Measurements from ENCODE around the gene CALM3.
"Not testable (repeated sequence)": the region's sequence is repeated elsewhere in the genome, so short reads cannot be mapped to it uniquely, and the experiment has no call there.

The CALM3 gene

GRCh38 chr19:46601318-46602224, at the start of gene CALM3:
Gene CALM3, plus strand, starts transcription at chr19:46601330. Its CDS starts 105 bp downstream, at chr19:46601435.
- peaks cover 4% of the 10 kb centered on the region for H3K9me3 Mint-ChIP-seq (ENCODE audit: low read depth)
- peak within 1 kb of the TSS; percentile 98 for H3K4me3 Mint-ChIP-seq
- peak within 1 kb of the TSS; percentile 100 for H3K27ac Mint-ChIP-seq
- peaks cover 38% of the 10 kb centered on the region for H3K4me1 Mint-ChIP-seq (ENCODE audit: low read depth)
- no peaks in the 10 kb centered on the region for H3K27me3 Mint-ChIP-seq
- peaks cover 6% of the 10 kb centered on the region for H3K36me3 Mint-ChIP-seq

GRCh38 chr19:46552891-46553290, 48.2 kb upstream of the CALM3 start:
- H3K27me3 Mint-ChIP-seq = peaks cover 4% of the 10 kb centered on the region
- no peaks in the 10 kb centered on the region for H3K4me1 Mint-ChIP-seq (ENCODE audit: low read depth)
- H3K9me3 Mint-ChIP-seq (ENCODE audit: low read depth) = peaks cover 15% of the 10 kb centered on the region

GRCh38 chr19:46554161-46554560, 47.0 kb upstream of the CALM3 start:
- H3K4me3 Mint-ChIP-seq = no peak overlapping the region
- peaks cover 13% of the 10 kb centered on the region for H3K36me3 Mint-ChIP-seq
- no peak overlapping the region for H3K27ac Mint-ChIP-seq
- H3K9me3 Mint-ChIP-seq (ENCODE audit: low read depth) = peaks cover 15% of the 10 kb centered on the region
- H3K4me1 Mint-ChIP-seq (ENCODE audit: low read depth) = no peaks in the 10 kb centered on the region
- peaks cover 4% of the 10 kb centered on the region for H3K27me3 Mint-ChIP-seq

More at GRCh38 chr19:46552891-46553290, 48.2 kb upstream of the CALM3 start:
- H3K4me3 Mint-ChIP-seq = no peak overlapping the region
- H3K36me3 Mint-ChIP-seq = peaks cover 13% of the 10 kb centered on the region
- no peak overlapping the region for H3K27ac Mint-ChIP-seq

GRCh38 chr19:46555628-46556280, 45.4 kb upstream of the CALM3 start:
- H3K9me3 Mint-ChIP-seq (ENCODE audit: low read depth) = peaks cover 12% of the 10 kb centered on the region
- peaks cover 3% of the 10 kb centered on the region for H3K27me3 Mint-ChIP-seq
- no peaks in the 10 kb centered on the region for H3K4me1 Mint-ChIP-seq (ENCODE audit: low read depth)
- H3K27ac Mint-ChIP-seq = no peak overlapping the region
- H3K4me3 Mint-ChIP-seq = no peak overlapping the region
- peaks cover 8% of the 10 kb centered on the region for H3K36me3 Mint-ChIP-seq

- not testable (repeated sequence) for H3K27ac Mint-ChIP-seq; H3K36me3 Mint-ChIP-seq; H3K4me3 Mint-ChIP-seq; H3K9me3 Mint-ChIP-seq (ENCODE audit: low read depth); H3K4me1 Mint-ChIP-seq (ENCODE audit: low read depth); H3K27me3 Mint-ChIP-seq
Observed at GRCh38 chr19:46556471-46556870, 44.7 kb upstream of the CALM3 start.

- no peaks in the 10 kb centered on the region for H3K4me1 Mint-ChIP-seq (ENCODE audit: low read depth)
- no peak overlapping the region for H3K27ac Mint-ChIP-seq
- no peaks in the 10 kb centered on the region for H3K9me3 Mint-ChIP-seq (ENCODE audit: low read depth)
- H3K36me3 Mint-ChIP-seq = no peaks in the 10 kb centered on the region
- H3K4me3 Mint-ChIP-seq = no peak overlapping the region
- H3K27me3 Mint-ChIP-seq = no peaks in the 10 kb centered on the region
Observed at GRCh38 chr19:46559203-46559602, 41.9 kb upstream of the CALM3 start.

GRCh38 chr19:46559675-46560074, 41.5 kb upstream of the CALM3 start:
- not testable (repeated sequence) for H3K4me1 Mint-ChIP-seq (ENCODE audit: low read depth); H3K9me3 Mint-ChIP-seq (ENCODE audit: low read depth); H3K4me3 Mint-ChIP-seq; H3K27ac Mint-ChIP-seq; H3K27me3 Mint-ChIP-seq; H3K36me3 Mint-ChIP-seq

- Mint-ChIP-seq H3K27me3 (no peaks in the 10 kb centered on the region), H3K4me1 (ENCODE audit: low read depth) (no peaks in the 10 kb centered on the region), H3K9me3 (ENCODE audit: low read depth) (no peaks in the 10 kb centered on the region), H3K27ac (no peak overlapping the region), H3K36me3 (no peaks in the 10 kb centered on the region), H3K4me3 (no peak overlapping the region)
Observed at GRCh38 chr19:46564701-46565100, 36.4 kb upstream of the CALM3 start.

GRCh38 chr19:46571495-46571894, 29.6 kb upstream of the CALM3 start:
- no peaks in the 10 kb centered on the region for H3K9me3 Mint-ChIP-seq (ENCODE audit: low read depth)
- H3K27me3 Mint-ChIP-seq = no peaks in the 10 kb centered on the region
- peaks cover 3% of the 10 kb centered on the region for H3K36me3 Mint-ChIP-seq
- H3K27ac Mint-ChIP-seq = no peak overlapping the region
- H3K4me3 Mint-ChIP-seq = no peak overlapping the region
- peaks cover 13% of the 10 kb centered on the region for H3K4me1 Mint-ChIP-seq (ENCODE audit: low read depth)

- Mint-ChIP-seq H3K36me3 (peaks cover 4% of the 10 kb centered on the region), H3K27me3 (no peaks in the 10 kb centered on the region), H3K27ac (no peak overlapping the region), H3K4me3 (peak overlapping the region; percentile 3), H3K4me1 (ENCODE audit: low read depth) (peaks cover 17% of the 10 kb centered on the region), H3K9me3 (ENCODE audit: low read depth) (no peaks in the 10 kb centered on the region)
Observed at GRCh38 chr19:46573679-46574498, 27.2 kb upstream of the CALM3 start.

- Mint-ChIP-seq H3K27me3 (no peaks in the 10 kb centered on the region), H3K36me3 (peaks cover 4% of the 10 kb centered on the region), H3K9me3 (ENCODE audit: low read depth) (no peaks in the 10 kb centered on the region), H3K4me3 (peak overlapping the region; percentile 3), H3K4me1 (ENCODE audit: low read depth) (peaks cover 22% of the 10 kb centered on the region), H3K27ac (no peak overlapping the region)
Observed at GRCh38 chr19:46574533-46574932, 26.6 kb upstream of the CALM3 start.

GRCh38 chr19:46578450-46578849, 22.7 kb upstream of the CALM3 start:
- H3K4me1 Mint-ChIP-seq (ENCODE audit: low read depth) = peaks cover 23% of the 10 kb centered on the region
- H3K27me3 Mint-ChIP-seq = no peaks in the 10 kb centered on the region
- peaks cover 4% of the 10 kb centered on the region for H3K36me3 Mint-ChIP-seq
- no peak overlapping the region for H3K27ac Mint-ChIP-seq
- no peak overlapping the region for H3K4me3 Mint-ChIP-seq
- no peaks in the 10 kb centered on the region for H3K9me3 Mint-ChIP-seq (ENCODE audit: low read depth)

GRCh38 chr19:46579361-46579879, 21.7 kb upstream of the CALM3 start:
- Mint-ChIP-seq H3K9me3 (ENCODE audit: low read depth) (no peaks in the 10 kb centered on the region), H3K27ac (no peak overlapping the region), H3K4me1 (ENCODE audit: low read depth) (peaks cover 26% of the 10 kb centered on the region), H3K36me3 (peaks cover 4% of the 10 kb centered on the region), H3K4me3 (no peak overlapping the region), H3K27me3 (no peaks in the 10 kb centered on the region)

- peaks cover 4% of the 10 kb centered on the region for H3K36me3 Mint-ChIP-seq
- H3K4me1 Mint-ChIP-seq (ENCODE audit: low read depth) = peaks cover 22% of the 10 kb centered on the region
- no peak overlapping the region for H3K27ac Mint-ChIP-seq
- no peaks in the 10 kb centered on the region for H3K9me3 Mint-ChIP-seq (ENCODE audit: low read depth)
- no peak overlapping the region for H3K4me3 Mint-ChIP-seq
- H3K27me3 Mint-ChIP-seq = no peaks in the 10 kb centered on the region
Observed at GRCh38 chr19:46580247-46580646, 20.9 kb upstream of the CALM3 start.

GRCh38 chr19:46585539-46585938, 15.6 kb upstream of the CALM3 start:
- H3K4me3 Mint-ChIP-seq = no peak overlapping the region
- H3K27me3 Mint-ChIP-seq = no peaks in the 10 kb centered on the region
- no peak overlapping the region for H3K27ac Mint-ChIP-seq
- H3K4me1 Mint-ChIP-seq (ENCODE audit: low read depth) = peaks cover 8% of the 10 kb centered on the region
- no peaks in the 10 kb centered on the region for H3K36me3 Mint-ChIP-seq
- H3K9me3 Mint-ChIP-seq (ENCODE audit: low read depth) = no peaks in the 10 kb centered on the region
